ENCODE measurements around the gene CMAS. TPM values are rescaled to one million over a fixed set of nuclear protein-coding genes. Genes with fewer than 3 reads are reported as not detected.

Gene CMAS
- total RNA-seq, 1 experiment from 2014 or later: 36.1 TPM

DNA sequence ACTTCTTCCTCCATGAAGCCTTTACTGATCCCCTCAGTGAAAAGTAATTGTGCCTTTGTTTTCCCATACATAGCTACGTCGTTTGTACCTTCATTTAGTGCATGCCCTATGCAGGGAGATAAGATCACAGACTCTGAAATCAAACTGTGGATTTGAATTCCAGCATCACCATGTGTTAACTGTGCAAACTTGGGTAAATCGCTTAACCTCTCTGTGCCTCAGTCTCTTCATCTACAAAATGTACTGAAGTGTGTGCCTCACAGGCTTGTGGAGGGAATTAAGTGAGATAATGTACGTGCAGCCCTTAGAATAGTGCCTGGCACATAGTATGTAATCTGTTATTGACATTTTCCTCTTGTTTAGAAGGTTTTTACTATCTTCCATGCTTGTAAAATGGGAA, 4.1 kb downstream of the CMAS start:
- CTCF ChIA-PET: interaction anchor here (1.1 kb wide), 1 partner anchor 352 kb away, joined by 4 read pairs; no protein-coding TSS in a partner anchor
- no peak overlapping the region for H3K4me2 ChIP-seq (ENCODE audit: low read length)
- no peak for ATAC-seq
- no peak overlapping the region for H2AFZ ChIP-seq (ENCODE audit: low read depth, low read length, poor library complexity, severe bottlenecking)
- DNase-seq (ENCODE audit: low read depth, low spot score): no peak
- POLR2A ChIA-PET: no interaction called here
- H3K79me2 ChIP-seq (ENCODE audit: insufficient read depth, low read length): peaks cover 40% of the 10 kb centered on the region
- no peak overlapping the region for H3K27ac ChIP-seq (ENCODE audit: low read depth, low read length)
- no peaks in the 10 kb centered on the region; a peak in 1 of 4 replicates for H3K36me3 ChIP-seq (ENCODE audit: control insufficient read depth in 1 of 2, insufficient read depth in 2 of 2, low read length in 2 of 2)
- TF ChIP-seq CEBPB (IDR thresholded peaks at IDR 0.05; ENCODE audit: low read depth): no peak
- TF ChIP-seq, protein P1, sequence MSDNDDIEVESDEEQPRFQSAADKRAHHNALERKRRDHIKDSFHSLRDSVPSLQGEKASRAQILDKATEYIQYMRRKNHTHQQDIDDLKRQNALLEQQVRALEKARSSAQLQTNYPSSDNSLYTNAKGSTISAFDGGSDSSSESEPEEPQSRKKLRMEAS (IDR thresholded peaks at IDR 0.05): no peak
- no peak for TF ChIP-seq FOSL1 (IDR thresholded peaks at IDR 0.05; ENCODE audit: low read depth)
- no peak for TF ChIP-seq ELF1 (IDR thresholded peaks at IDR 0.05; ENCODE audit: borderline replicate concordance, low read depth)
- no peak for TF ChIP-seq TCF7L2 (IDR thresholded peaks at IDR 0.05; ENCODE audit: borderline replicate concordance, extremely low read depth, insufficient read depth, insufficient read length)
- TF ChIP-seq, protein P2, sequence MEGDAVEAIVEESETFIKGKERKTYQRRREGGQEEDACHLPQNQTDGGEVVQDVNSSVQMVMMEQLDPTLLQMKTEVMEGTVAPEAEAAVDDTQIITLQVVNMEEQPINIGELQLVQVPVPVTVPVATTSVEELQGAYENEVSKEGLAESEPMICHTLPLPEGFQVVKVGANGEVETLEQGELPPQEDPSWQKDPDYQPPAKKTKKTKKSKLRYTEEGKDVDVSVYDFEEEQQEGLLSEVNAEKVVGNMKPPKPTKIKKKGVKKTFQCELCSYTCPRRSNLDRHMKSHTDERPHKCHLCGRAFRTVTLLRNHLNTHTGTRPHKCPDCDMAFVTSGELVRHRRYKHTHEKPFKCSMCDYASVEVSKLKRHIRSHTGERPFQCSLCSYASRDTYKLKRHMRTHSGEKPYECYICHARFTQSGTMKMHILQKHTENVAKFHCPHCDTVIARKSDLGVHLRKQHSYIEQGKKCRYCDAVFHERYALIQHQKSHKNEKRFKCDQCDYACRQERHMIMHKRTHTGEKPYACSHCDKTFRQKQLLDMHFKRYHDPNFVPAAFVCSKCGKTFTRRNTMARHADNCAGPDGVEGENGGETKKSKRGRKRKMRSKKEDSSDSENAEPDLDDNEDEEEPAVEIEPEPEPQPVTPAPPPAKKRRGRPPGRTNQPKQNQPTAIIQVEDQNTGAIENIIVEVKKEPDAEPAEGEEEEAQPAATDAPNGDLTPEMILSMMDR (IDR thresholded peaks at IDR 0.05 in 2 of 3, conservative IDR thresholded peaks at IDR 0.05 in 1 of 3; ENCODE audit: borderline replicate concordance in 1 of 3, insufficient read depth in 1 of 3, low read depth in 2 of 3, low read length in 2 of 3): no peak
- no peak for TF ChIP-seq SIN3A (IDR thresholded peaks at IDR 0.05; ENCODE audit: low read depth)
- TF ChIP-seq, protein P3, sequence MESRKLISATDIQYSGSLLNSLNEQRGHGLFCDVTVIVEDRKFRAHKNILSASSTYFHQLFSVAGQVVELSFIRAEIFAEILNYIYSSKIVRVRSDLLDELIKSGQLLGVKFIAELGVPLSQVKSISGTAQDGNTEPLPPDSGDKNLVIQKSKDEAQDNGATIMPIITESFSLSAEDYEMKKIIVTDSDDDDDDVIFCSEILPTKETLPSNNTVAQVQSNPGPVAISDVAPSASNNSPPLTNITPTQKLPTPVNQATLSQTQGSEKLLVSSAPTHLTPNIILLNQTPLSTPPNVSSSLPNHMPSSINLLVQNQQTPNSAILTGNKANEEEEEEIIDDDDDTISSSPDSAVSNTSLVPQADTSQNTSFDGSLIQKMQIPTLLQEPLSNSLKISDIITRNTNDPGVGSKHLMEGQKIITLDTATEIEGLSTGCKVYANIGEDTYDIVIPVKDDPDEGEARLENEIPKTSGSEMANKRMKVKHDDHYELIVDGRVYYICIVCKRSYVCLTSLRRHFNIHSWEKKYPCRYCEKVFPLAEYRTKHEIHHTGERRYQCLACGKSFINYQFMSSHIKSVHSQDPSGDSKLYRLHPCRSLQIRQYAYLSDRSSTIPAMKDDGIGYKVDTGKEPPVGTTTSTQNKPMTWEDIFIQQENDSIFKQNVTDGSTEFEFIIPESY (IDR thresholded peaks at IDR 0.05; ENCODE audit: extremely low read depth, insufficient replicate concordance, low read length): no peak
- TF ChIP-seq POLR2AphosphoS5 (IDR thresholded peaks at IDR 0.05; ENCODE audit: low read depth, low read length): no peak
- TF ChIP-seq CBX3 (IDR thresholded peaks at IDR 0.05; ENCODE audit: low read depth): no peak
- TF ChIP-seq, protein P4, sequence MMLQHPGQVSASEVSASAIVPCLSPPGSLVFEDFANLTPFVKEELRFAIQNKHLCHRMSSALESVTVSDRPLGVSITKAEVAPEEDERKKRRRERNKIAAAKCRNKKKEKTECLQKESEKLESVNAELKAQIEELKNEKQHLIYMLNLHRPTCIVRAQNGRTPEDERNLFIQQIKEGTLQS (IDR thresholded peaks at IDR 0.05): no peak
- no peak for TF ChIP-seq EGR1 (IDR thresholded peaks at IDR 0.05; ENCODE audit: low read depth)
- TF ChIP-seq, protein P5, sequence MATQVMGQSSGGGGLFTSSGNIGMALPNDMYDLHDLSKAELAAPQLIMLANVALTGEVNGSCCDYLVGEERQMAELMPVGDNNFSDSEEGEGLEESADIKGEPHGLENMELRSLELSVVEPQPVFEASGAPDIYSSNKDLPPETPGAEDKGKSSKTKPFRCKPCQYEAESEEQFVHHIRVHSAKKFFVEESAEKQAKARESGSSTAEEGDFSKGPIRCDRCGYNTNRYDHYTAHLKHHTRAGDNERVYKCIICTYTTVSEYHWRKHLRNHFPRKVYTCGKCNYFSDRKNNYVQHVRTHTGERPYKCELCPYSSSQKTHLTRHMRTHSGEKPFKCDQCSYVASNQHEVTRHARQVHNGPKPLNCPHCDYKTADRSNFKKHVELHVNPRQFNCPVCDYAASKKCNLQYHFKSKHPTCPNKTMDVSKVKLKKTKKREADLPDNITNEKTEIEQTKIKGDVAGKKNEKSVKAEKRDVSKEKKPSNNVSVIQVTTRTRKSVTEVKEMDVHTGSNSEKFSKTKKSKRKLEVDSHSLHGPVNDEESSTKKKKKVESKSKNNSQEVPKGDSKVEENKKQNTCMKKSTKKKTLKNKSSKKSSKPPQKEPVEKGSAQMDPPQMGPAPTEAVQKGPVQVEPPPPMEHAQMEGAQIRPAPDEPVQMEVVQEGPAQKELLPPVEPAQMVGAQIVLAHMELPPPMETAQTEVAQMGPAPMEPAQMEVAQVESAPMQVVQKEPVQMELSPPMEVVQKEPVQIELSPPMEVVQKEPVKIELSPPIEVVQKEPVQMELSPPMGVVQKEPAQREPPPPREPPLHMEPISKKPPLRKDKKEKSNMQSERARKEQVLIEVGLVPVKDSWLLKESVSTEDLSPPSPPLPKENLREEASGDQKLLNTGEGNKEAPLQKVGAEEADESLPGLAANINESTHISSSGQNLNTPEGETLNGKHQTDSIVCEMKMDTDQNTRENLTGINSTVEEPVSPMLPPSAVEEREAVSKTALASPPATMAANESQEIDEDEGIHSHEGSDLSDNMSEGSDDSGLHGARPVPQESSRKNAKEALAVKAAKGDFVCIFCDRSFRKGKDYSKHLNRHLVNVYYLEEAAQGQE (IDR thresholded peaks at IDR 0.05; ENCODE audit: low read depth): no peak
- no peaks in the 10 kb centered on the region for H3K27me3 ChIP-seq (ENCODE audit: insufficient read depth, low read length)
- no peak overlapping the region for H3K9ac ChIP-seq (ENCODE audit: low read length)
- BruUV-seq (replicated peaks): no TSS peak
- no peaks in the 10 kb centered on the region for H3K9me2 ChIP-seq (ENCODE audit: insufficient read depth)
- no peaks in the 10 kb centered on the region for H3K4me1 ChIP-seq (ENCODE audit: control insufficient read depth in 1 of 2, insufficient read depth in 2 of 2, low read length in 2 of 2)
- no peak overlapping the region for H3K4me3 ChIP-seq (replicated peaks in 1 of 2; ENCODE audit: low read depth in 1 of 2, low read length in 2 of 2)
- H4K20me1 ChIP-seq (ENCODE audit: insufficient read depth): no peaks in the 10 kb centered on the region
- H3K9me3 ChIP-seq (ENCODE audit: control insufficient read depth in 1 of 2, insufficient read depth in 1 of 2, low read depth in 1 of 2, low read length in 2 of 2): no peaks in the 10 kb centered on the region
- intact Hi-C loops (cut with micrococcal nuclease): no loop called here
- RAD21 ChIA-PET (ENCODE audit: low non-redundant PET in 1 of 2, low total read pairs in 2 of 2, uncharacterized antibody in 2 of 2, unreplicated experiment in 2 of 2): no interaction called here

Data from HCT116 (cell line).